Measurements from ENCODE around the gene NTF3.

NTF3 gene

DNA sequence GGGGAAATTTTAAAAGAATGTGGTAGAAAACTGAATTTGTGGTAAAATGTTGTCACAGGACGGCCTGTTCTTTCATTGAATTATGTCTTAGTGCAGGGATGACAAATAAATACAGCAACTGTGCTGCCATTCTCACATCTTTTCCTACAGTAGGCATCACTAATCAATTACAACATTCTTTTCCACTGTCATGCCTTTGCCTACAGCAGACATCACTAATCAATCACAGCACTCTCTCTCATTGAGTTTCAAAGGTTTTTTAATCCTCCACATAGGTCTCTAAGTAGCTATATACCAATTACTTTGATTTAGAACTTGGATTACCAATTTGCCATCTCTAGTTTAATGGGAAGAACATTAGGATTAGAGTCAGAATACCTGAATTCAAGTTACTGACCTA lies 30.1 kb downstream of the NTF3 start:
- TF ChIP-seq, protein P1, sequence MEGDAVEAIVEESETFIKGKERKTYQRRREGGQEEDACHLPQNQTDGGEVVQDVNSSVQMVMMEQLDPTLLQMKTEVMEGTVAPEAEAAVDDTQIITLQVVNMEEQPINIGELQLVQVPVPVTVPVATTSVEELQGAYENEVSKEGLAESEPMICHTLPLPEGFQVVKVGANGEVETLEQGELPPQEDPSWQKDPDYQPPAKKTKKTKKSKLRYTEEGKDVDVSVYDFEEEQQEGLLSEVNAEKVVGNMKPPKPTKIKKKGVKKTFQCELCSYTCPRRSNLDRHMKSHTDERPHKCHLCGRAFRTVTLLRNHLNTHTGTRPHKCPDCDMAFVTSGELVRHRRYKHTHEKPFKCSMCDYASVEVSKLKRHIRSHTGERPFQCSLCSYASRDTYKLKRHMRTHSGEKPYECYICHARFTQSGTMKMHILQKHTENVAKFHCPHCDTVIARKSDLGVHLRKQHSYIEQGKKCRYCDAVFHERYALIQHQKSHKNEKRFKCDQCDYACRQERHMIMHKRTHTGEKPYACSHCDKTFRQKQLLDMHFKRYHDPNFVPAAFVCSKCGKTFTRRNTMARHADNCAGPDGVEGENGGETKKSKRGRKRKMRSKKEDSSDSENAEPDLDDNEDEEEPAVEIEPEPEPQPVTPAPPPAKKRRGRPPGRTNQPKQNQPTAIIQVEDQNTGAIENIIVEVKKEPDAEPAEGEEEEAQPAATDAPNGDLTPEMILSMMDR (conservative IDR thresholded peaks at IDR 0.05; ENCODE audit: low read depth) = no peak
- no peak overlapping the region for H3K27ac ChIP-seq
- ChIA-PET POLR2A (ENCODE audit: low non-redundant PET) (no interaction called here), CTCF (interaction anchor here (0.7 kb wide), 1 partner anchor 20 kb away, joined by 5 read pairs; no protein-coding TSS in a partner anchor)
- DNase-seq (ENCODE audit: low spot score) = no peak

DNA sequence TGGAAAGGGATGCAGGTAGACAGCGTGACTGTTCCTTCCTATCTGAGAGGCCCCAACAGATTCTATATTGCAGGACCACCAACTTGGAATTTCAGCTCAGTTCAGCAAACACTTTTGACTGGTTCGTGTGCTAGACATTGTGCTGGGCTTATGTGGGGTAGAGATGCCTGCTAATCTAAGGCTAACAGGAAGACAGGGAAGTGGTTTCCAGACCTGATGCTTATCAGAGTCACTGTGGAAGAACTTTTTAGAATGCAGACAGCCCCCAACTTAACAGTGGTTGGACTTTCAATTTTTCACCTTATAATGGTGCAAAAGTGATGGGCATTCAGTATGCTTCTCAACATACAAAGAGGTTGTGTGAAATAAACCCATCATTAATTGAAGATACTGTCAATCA lies 32.2 kb downstream of the NTF3 start:
- ChIA-PET CTCF (interaction anchor here (0.6 kb wide), 1 partner anchor 607 kb away, joined by 3 read pairs; no protein-coding TSS in a partner anchor), POLR2A (ENCODE audit: low non-redundant PET) (no interaction called here)
- TF ChIP-seq, protein P1 (conservative IDR thresholded peaks at IDR 0.05; ENCODE audit: low read depth) = no peak
- DNase-seq (ENCODE audit: low spot score) = no peak
- no peak overlapping the region for H3K27ac ChIP-seq

DNA sequence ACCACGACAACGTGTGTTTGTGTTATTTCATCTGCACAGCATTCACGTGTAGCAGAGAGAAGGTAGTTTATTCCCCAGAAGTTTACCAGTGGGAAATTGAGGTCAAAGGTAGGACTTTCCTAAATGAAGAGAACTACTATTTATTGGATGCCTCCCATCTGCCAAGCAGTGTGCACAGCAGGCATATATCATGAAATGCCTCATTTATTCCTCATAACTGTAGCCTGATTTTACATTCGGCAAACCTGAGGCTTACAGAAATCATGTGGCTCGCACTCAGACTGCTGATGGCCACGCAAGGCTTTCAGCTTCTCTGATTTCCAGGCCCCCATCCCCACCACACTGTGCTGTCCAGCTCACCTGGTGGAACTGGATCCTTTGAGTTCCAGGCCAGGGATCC lies 33.5 kb downstream of the NTF3 start:
- DNase-seq (ENCODE audit: low spot score) = no peak
- TF ChIP-seq, protein P1 (conservative IDR thresholded peaks at IDR 0.05; ENCODE audit: low read depth) = no peak
- CTCF ChIA-PET = interaction anchor here (0.6 kb wide), 1 partner anchor 1488 kb away, joined by 4 read pairs; no protein-coding TSS in a partner anchor
- no peak overlapping the region for H3K27ac ChIP-seq
- POLR2A ChIA-PET (ENCODE audit: low non-redundant PET) = no interaction called here

DNA sequence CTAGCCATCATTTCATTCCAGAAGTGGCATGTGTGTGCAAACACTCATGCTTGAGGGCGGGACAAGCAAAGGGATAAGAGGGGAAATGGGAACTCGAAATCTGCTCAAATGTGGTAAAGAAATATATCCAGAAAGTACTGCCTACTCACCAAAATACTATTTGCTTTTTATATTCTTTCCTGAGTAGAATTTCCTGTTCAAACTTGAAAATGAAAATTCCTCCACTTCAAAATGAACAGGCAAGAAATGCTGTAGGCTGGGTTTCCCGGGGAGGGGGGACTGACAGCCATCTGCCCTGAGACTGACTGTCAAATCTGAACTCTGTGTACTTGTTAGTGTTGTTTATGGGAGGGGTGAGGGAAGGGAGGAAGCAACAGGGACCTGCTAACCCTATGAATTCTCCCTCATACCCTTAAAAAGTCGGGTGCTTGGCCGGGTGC lies 34.6 kb downstream of the NTF3 start:
- DNase-seq (ENCODE audit: low spot score) = no peak
- H3K27ac ChIP-seq = no peak overlapping the region
- ChIA-PET POLR2A (ENCODE audit: low non-redundant PET) (no interaction called here), CTCF (no interaction called here)
- TF ChIP-seq, protein P1 (conservative IDR thresholded peaks at IDR 0.05; ENCODE audit: low read depth) = no peak

DNA sequence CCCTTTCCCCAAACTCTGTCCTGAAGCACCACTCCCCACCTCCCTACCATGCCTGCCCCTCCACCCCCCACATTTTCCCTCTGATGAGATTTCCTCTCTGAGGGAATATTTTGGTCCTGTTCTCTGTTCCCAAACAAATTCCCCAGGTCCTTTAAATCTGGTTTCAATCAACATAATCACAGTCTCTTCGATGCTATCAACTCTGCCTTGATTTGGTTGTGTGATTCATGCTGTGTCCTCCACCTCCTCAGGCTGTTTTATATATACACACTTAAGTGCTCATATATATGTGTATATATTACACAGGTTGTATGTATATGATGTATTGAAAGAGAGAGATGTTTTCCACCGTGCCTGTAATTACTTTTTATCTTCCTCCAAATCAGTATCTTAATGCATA lies 36.0 kb downstream of the NTF3 start:
- H3K27ac ChIP-seq = no peak overlapping the region
- no peak for DNase-seq (ENCODE audit: low spot score)
- ChIA-PET CTCF (no interaction called here), POLR2A (ENCODE audit: low non-redundant PET) (no interaction called here)
- TF ChIP-seq, protein P1 (conservative IDR thresholded peaks at IDR 0.05; ENCODE audit: low read depth) = no peak

DNA sequence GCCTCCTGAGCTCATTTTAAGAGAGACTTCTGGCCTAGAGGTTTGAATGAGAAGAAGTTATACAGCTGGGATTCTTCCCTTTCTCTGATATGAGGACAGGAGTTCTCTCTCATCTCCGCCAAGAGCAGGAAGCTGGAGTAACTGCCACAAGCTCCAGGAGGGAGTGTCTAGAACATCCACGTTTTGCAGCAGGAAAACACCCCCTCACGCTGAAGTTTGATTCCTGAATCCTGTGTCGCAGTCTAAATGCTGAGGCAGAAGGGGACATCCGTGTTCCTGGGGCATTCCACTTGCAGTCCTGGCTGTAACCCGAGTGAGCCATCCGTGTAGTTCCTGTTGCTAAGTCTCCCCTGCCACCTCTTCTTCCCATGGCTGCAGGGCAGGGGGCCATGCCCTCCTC lies 38.3 kb downstream of the NTF3 start:
- POLR2A ChIA-PET (ENCODE audit: low non-redundant PET) = no interaction called here
- no peak overlapping the region for H3K27ac ChIP-seq
- CTCF ChIA-PET = interaction anchor here (0.5 kb wide), 1 partner anchor 520 kb away, joined by 3 read pairs; no protein-coding TSS in a partner anchor
- TF ChIP-seq, protein P1 (conservative IDR thresholded peaks at IDR 0.05; ENCODE audit: low read depth) = no peak
- DNase-seq (ENCODE audit: low spot score) = no peak

DNA sequence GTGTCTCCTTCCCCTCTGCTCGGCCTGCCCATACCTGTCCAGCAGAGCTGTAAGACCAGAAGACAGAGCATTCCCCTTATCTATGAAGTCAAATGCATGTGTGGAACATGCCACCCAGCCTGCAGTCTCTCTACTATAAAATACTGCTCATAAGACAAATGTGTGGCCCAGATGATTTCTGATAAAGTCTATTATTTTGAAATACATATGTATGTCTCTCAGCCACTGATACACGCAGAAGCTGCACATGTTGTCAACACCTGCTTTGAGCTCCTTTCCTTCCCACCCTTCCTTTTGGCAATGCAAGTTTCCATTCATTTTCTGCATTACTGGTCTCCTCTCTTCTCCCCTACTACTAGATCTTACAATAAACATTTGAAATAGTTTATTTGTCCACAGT lies 38.8 kb downstream of the NTF3 start:
- POLR2A ChIA-PET (ENCODE audit: low non-redundant PET) = no interaction called here
- TF ChIP-seq, protein P1 (conservative IDR thresholded peaks at IDR 0.05; ENCODE audit: low read depth) = no peak
- CTCF ChIA-PET = no interaction called here
- DNase-seq (ENCODE audit: low spot score) = no peak
- H3K27ac ChIP-seq = no peak overlapping the region

Data from RWPE1 (cell line).